GM13976 (cell line): ENCODE measurements around the gene KCNAB1.

ENCODE experiments used
- DNase-seq: peaks from one replicate; pipeline ENCODE4 v3.0.0; 2012; ENCODE audit warnings: low spot score
- CTCF ChIP-seq: IDR thresholded peaks from 2 replicates; pipeline ENCODE4 v1.5.1; 2012; ENCODE audit warnings: borderline replicate concordance, mild to moderate bottlenecking; ENCODE audit not compliant: insufficient read depth; ENCODE audit errors: extremely low read depth, missing control alignments, control extremely low read depth
- in situ Hi-C: fragments of 300-500 bp; cut with MboI; formaldehyde crosslinking; loops from one replicate; pipeline ENCODE4 v1.12.0; 2022; ENCODE audit warnings: low sequenced_read_pairs, mixed read lengths, inconsistent platforms; ENCODE audit not compliant: unreplicated experiment

KCNAB1 gene

DNA sequence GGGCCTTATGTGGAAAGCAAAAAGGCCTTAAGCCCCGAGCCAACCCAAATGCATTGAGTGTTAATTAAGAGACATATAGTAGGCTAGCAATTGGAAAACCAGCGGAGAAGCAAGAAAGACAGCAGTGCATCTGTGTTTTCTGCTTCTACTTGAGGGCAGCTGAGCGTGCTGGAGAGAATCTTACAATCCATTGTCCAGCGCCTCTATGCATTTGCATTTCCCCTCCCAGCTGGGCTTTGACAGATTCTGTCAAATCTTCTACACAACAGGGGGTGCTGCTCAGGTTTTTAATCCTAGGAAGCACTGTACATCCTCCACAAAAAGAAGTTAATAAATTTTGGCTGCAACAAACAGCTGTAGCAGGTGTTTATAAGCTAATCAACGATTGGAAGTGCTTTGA, 410.6 kb downstream of the KCNAB1 start:
- in situ Hi-C loops, result loop anchor here (25.0 kb wide), 2 partner anchors 281 to 556 kb away; no protein-coding TSS in a partner anchor
- TF ChIP-seq CTCF, result no peak
- DNase-seq, result no peak

DNA sequence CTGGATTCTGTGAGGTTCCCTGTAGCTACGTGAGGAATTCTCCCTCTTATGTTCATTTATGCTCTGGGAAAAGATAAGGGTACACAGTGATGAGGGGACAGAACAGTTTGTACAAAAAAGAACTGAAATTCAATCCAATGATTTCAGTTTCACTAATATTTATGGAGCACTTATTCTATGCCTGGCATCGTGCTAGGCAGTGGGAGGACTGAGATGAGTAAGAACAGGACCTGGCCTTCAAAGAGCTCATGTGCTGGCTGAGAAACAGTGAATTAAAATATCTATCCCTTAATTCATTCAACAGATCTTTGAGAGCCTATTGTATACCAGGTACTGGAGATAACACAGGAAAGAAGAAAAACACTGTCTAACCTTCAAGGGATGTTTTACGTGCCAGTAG, 412.4 kb downstream of the KCNAB1 start:
- DNase-seq, result no peak
- in situ Hi-C loops, result loop anchor here (25.0 kb wide), 2 partner anchors 280 to 555 kb away; no protein-coding TSS in a partner anchor
- TF ChIP-seq CTCF, result no peak

DNA sequence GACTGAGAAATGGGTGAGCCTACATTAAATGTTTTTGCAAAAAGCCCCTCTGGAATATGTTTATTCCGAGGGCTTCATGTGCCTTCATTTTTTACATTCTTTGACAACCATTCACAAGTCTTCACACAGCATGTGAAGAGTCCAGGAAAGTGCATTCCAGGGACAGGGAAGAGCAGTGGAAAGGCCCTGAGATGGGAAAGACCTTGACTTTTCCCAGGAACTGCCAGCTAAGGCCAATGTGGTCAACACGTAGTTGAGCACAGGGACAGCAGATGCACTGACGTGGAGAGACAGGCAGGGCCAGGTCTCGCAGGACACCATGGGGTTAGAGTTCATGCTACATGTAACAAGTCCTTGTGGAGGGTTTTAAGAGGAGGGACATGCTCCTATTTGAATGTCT, 412.8 kb downstream of the KCNAB1 start:
- DNase-seq, result no peak
- in situ Hi-C loops, result loop anchor here (25.0 kb wide), 2 partner anchors 279 to 554 kb away; no protein-coding TSS in a partner anchor
- TF ChIP-seq CTCF, result no peak

DNA sequence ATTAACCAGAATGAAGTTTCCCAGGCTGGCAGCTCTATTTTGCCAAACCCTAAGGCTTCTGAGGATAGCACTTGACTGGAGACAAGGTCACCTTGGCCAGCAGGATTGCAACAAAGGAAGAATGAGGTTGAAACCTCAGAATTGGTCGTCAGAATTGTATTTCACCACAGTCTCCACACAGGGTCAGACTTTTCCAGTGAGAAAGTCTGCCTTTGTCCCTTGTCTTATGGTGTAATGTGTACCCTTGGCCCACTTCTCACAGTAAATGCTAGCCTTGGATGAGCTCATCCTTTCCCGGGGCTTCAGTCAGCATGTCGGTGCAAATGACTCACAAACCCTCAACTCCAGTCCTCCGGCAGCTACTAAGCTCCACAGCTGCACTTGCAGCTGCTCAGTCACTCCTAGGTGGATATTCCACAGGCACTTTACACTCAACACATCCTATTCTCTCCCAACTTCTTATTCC, 414.8 kb downstream of the KCNAB1 start:
- TF ChIP-seq CTCF, result no peak
- no peak for DNase-seq
- in situ Hi-C loops, result loop anchor here (25.0 kb wide), 2 partner anchors 277 to 552 kb away; no protein-coding TSS in a partner anchor

DNA sequence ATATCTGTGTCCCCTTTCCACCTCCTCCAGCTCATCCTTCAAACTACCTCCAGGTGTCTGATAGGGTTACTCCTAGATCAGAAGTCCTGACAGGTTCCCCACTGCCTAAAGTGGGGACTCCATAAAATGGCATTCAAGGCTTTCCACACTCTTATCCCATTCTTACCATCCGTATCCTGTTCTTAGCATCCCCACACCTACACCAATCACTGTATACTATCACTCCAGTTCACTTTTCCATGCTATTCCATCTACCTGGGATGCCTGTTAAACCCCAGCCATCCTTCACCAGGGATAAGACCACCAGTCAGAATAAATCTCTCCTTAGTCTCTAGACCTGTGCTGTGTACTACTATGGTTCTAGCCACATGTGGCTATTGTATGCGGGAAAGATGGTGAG, 415.4 kb downstream of the KCNAB1 start:
- DNase-seq, result no peak
- in situ Hi-C loops, result loop anchor here (25.0 kb wide), 2 partner anchors 277 to 552 kb away; no protein-coding TSS in a partner anchor
- no peak for TF ChIP-seq CTCF

- in situ Hi-C loops, result loop anchor here (25.0 kb wide), 2 partner anchors 276 to 551 kb away; no protein-coding TSS in a partner anchor
- DNase-seq, result no peak
- TF ChIP-seq CTCF, result no peak
Measured at GRCh38 chr3:156536524-156537316, 416.3 kb downstream of the KCNAB1 start.

DNA sequence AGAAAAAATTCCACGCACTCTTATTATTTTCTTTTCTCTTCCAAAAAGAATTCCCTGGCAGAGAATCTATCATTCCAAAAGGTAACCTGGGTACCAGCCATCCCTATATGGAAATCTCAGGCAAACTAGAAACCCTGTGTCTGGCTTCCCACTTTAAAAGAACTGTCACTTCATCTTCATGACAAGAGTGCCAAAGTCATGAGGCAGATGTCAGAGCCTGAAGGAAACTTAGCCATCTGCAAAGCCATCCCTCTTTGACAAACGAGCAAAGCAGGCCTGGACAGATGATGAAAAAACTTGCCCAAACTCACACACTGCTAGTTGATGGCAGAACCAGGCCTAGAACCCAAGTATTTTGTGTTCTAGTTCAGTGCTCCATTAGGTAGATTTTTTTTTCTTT, 418.7 kb downstream of the KCNAB1 start:
- no peak for TF ChIP-seq CTCF
- in situ Hi-C loops, result loop anchor here (25.0 kb wide), 2 partner anchors 273 to 548 kb away; no protein-coding TSS in a partner anchor
- no peak for DNase-seq
